GM23248 (cell line): ENCODE measurements around the gene OSCAR. TPM values are rescaled to one million over a fixed set of nuclear protein-coding genes. Genes with fewer than 3 reads are reported as not detected.
A peak's percentile ranks its signal among the peaks of the same experiment; 100 is the strongest.

Source experiments
- DNase-seq: peaks from one replicate; pipeline ENCODE4 v3.0.0-alpha.2; 2015
- H2AFZ ChIP-seq: fragments of 200-600 bp; sonication (generic); 2 replicates; pipeline ENCODE4 v1.6.1; 2016; ENCODE audit warnings: antibody characterized with exemption
- H3F3A ChIP-seq: fragments of 200-600 bp; sonication (generic); 2 replicates; pipeline ENCODE4 v1.6.1; 2016; ENCODE audit warnings: mild to moderate bottlenecking, antibody characterized with exemption, mixed run types; ENCODE audit not compliant: insufficient read depth
- H3K27ac ChIP-seq: fragments of 200-600 bp; sonication (generic); 2 replicates; pipeline ENCODE4 v1.5.1; 2016; ENCODE audit warnings: mild to moderate bottlenecking
- H3K27me3 ChIP-seq: fragments of 200-600 bp; sonication (generic); replicated peaks from 2 replicates; pipeline ENCODE4 v1.6.1; 2016; ENCODE audit warnings: mild to moderate bottlenecking; ENCODE audit not compliant: insufficient read depth
- H3K36me3 ChIP-seq: fragments of 200-600 bp; sonication (generic); 2 replicates; pipeline ENCODE4 v1.6.1; 2016; ENCODE audit warnings: low read depth, mild to moderate bottlenecking
- H3K4me1 ChIP-seq: fragments of 200-600 bp; sonication (generic); 2 replicates; pipeline ENCODE4 v1.6.1; 2016; ENCODE audit warnings: mild to moderate bottlenecking; ENCODE audit not compliant: insufficient read depth
- H3K4me2 ChIP-seq: fragments of 200-600 bp; sonication (generic); one replicate; pipeline ENCODE4 v1.6.1; 2016; ENCODE audit warnings: mild to moderate bottlenecking; ENCODE audit not compliant: unreplicated experiment
- H3K4me3 ChIP-seq: fragments of 200-600 bp; sonication (generic); 2 replicates; pipeline ENCODE4 v1.5.1; 2016; ENCODE audit warnings: mild to moderate bottlenecking
- H3K79me2 ChIP-seq: fragments of 200-600 bp; sonication (generic); 2 replicates; pipeline ENCODE4 v1.6.1; 2016; ENCODE audit warnings: mild to moderate bottlenecking; ENCODE audit not compliant: insufficient read depth
- H3K9ac ChIP-seq: fragments of 200-600 bp; sonication (generic); 2 replicates; pipeline ENCODE4 v1.6.1; 2016; ENCODE audit warnings: mild to moderate bottlenecking
- H3K9me2 ChIP-seq: fragments of 200-600 bp; sonication (generic); 2 replicates; pipeline ENCODE4 v1.6.1; 2016; ENCODE audit warnings: mixed run types, mild to moderate bottlenecking, moderate library complexity; ENCODE audit not compliant: insufficient read depth
- H3K9me3 ChIP-seq: fragments of 200-600 bp; sonication (generic); one replicate; pipeline ENCODE4 v1.6.1; 2017; ENCODE audit warnings: low read depth
- H4K20me1 ChIP-seq: fragments of 200-600 bp; sonication (generic); 2 replicates; pipeline ENCODE4 v1.6.0; 2016; ENCODE audit not compliant: insufficient read depth
- EZH2 ChIP-seq: fragments of 200-600 bp; sonication (generic); IDR thresholded peaks from 2 replicates; pipeline ENCODE4 v1.6.1; 2018; ENCODE audit warnings: antibody characterized with exemption, mild to moderate bottlenecking; ENCODE audit not compliant: insufficient read depth, poor library complexity, severe bottlenecking
- EZH2phosphoT487 ChIP-seq: fragments of 200-600 bp; sonication (generic); IDR thresholded peaks from 2 replicates; pipeline ENCODE4 v1.6.1; 2018; ENCODE audit warnings: antibody characterized with exemption, moderate library complexity, mild to moderate bottlenecking, low read depth; ENCODE audit not compliant: insufficient read depth
- WGBS, 2 experiments: methylation state at CpG; one replicate each; pipeline ENCODE4 v1.1.6; 2015 to 2017; ENCODE audit warnings: low lambda C conversion rate in 2 of 2, low coverage in 1 of 2; ENCODE audit errors: missing lambda C conversion rate in 2 of 2; 5-methylcytosine and 5-hydroxymethylcytosine counted together
- in situ Hi-C: fragments of 300-500 bp; cut with MboI; formaldehyde crosslinking; loops from 2 replicates; pipeline ENCODE4 v1.15.0; 2020
- polyA plus RNA-seq: library from polyadenylated mRNA; unstranded; fragments of >200 nt; fragmentation: Nextera tagmentation; extraction: Ambion mirVana; gene quantifications from 2 replicates; pipeline ENCODE4 v1.2.1, GENCODE V29; 2016
- total RNA-seq: library from RNA; depleted of rRNA; stranded (reverse); fragments of >200 nt; shearing (Covaris generic); gene quantifications from 2 replicates; pipeline ENCODE4 v1.2.3, GENCODE V29; 2014

OSCAR gene
- total and polyA plus RNA-seq, 2 experiments from 2014 or later: 0.54 to 2.2 TPM

DNA sequence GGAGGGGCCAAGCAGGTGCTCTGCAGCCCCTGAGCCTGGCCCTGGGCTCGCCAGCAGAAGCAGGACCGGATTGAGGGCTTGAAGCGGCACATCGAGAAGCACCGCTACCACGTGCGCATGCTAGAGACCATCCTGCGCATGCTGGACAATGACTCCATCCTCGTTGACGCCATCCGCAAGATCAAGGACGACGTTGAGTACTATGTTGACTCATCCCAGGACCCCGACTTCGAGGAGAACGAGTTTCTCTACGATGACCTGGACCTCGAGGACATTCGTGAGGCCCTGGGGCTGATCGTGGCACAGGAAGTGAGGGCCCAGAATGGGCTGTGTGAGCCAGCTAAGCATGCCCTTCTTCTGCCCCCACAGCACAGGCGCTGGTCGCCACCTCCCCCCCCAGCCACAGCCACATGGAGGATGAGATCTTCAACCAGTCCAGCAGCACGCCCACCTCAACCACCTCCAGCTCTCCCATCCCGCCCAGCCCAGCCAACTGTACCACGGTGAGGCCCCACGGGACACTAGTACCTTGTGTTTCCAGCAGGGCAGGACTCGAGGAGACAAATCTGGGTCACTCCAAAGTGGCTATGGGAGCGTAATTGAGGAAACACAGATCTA lies 45.0 kb upstream of the OSCAR start:
- Histone ChIP-seq H3K36me3 (peaks cover 20% of the 10 kb centered on the region), H3K27ac (no peak overlapping the region), H3K9me3 (no peaks in the 10 kb centered on the region), H3K4me3 (no peak overlapping the region), H3F3A (peaks cover 2% of the 10 kb centered on the region; the same call in 1 of the 2 replicates), H2AFZ (no peak overlapping the region), H3K9me2 (no peaks in the 10 kb centered on the region), H3K4me2 (no peak overlapping the region), H3K9ac (no peak overlapping the region), H3K27me3 (no peaks in the 10 kb centered on the region), H4K20me1 (no peaks in the 10 kb centered on the region; the same call in 1 of the 2 replicates), H3K79me2 (peaks cover 45% of the 10 kb centered on the region), H3K4me1 (peaks cover 16% of the 10 kb centered on the region)
- in situ Hi-C loops: no loop called here
- 92% methylated on average over 27 to 28 of the region's 28 CpGs for WGBS, 2 experiments
- no peak for TF ChIP-seq EZH2phosphoT487
- no peak for DNase-seq

DNA sequence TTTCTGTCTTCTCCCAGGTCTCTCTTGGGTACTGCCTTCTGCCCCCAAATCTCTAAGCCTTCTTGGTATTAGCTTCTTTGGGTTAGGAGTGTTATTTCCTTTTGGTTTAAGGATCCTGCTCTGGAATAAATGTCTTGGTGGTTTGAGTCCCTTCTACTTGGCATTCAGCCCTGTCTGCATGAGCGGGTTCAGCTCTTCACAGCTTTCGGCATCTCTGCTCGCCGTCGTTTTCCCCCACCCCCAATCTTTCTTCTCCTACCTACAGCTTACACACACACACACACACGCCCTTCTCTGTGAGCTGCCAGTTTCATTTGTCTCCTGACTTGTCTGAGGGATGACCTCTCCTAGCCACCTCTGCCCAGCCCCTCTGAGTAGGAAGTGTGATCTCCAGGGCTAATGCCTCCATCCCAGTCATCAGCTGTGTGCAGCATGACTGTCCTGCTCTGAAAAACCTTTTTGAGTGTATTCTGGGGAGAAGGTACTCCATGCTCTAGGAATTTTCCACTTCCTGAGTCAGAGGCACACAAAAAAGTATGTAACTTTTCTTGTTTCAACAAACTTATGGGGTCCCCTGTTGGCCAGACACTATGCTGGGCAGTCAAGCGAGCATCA lies 41.7 kb upstream of the OSCAR start:
- Histone ChIP-seq H2AFZ (no peak overlapping the region), H3K36me3 (peaks cover 20% of the 10 kb centered on the region), H3K4me3 (no peak overlapping the region), H3K9me3 (no peaks in the 10 kb centered on the region), H3K4me2 (no peak overlapping the region), H3K9me2 (no peaks in the 10 kb centered on the region), H3K9ac (no peak overlapping the region), H3K79me2 (peaks cover 76% of the 10 kb centered on the region), H3K4me1 (peaks cover 21% of the 10 kb centered on the region), H4K20me1 (peaks cover 4% of the 10 kb centered on the region; the same call in 1 of the 2 replicates), H3F3A (peaks cover 2% of the 10 kb centered on the region; the same call in 1 of the 2 replicates), H3K27ac (peak overlapping the region; percentile 40), H3K27me3 (no peaks in the 10 kb centered on the region)
- peak; percentile 58 for DNase-seq
- WGBS, 2 experiments: 59 to 67% methylated on average over 7 of the region's 7 CpGs
- in situ Hi-C loops: no loop called here
- TF ChIP-seq EZH2phosphoT487 (no peak), EZH2 (no peak)

DNA sequence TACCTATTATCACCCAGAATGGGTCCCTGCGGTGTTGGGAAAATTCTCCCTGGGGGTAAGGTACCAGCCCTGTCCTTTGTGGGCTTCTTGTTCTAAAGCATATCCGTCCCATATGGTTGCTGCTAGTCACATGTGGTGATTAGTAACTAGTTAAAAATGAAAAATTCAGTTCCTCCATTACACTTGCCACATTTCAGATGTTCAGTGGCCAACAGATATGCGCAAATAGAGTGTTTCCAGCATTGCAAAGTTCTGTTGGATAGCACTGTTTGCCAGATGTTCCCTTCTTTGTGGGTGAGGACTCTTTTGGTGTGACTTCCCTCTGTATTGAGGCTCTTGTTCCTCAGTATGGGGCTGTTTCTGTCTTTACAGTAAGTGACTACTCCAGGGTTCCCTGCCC lies 40.8 kb upstream of the OSCAR start:
- WGBS, 2 experiments: 32 to 40% methylated on average over 3 of the region's 3 CpGs
- peak overlapping the region; percentile 40 for H3K27ac ChIP-seq
- no peak for TF ChIP-seq EZH2phosphoT487
- TF ChIP-seq EZH2: no peak
- H3K9ac ChIP-seq: no peak overlapping the region; the same call in 1 of the 2 replicates
- in situ Hi-C loops: no loop called here
- peaks cover 76% of the 10 kb centered on the region for H3K79me2 ChIP-seq
- H3K4me1 ChIP-seq: peaks cover 21% of the 10 kb centered on the region
- peak; percentile 56 for DNase-seq
- peak overlapping the region; percentile 5 for H3K4me2 ChIP-seq
- peaks cover 4% of the 10 kb centered on the region; the same call in 1 of the 2 replicates for H4K20me1 ChIP-seq
- H3K27me3 ChIP-seq: no peaks in the 10 kb centered on the region
- H3K36me3 ChIP-seq: peaks cover 20% of the 10 kb centered on the region
- H3K9me2 ChIP-seq: no peaks in the 10 kb centered on the region
- no peaks in the 10 kb centered on the region for H3K9me3 ChIP-seq
- H2AFZ ChIP-seq: no peak overlapping the region
- no peak overlapping the region for H3K4me3 ChIP-seq
- peaks cover 7% of the 10 kb centered on the region; the same call in 1 of the 2 replicates for H3F3A ChIP-seq

DNA sequence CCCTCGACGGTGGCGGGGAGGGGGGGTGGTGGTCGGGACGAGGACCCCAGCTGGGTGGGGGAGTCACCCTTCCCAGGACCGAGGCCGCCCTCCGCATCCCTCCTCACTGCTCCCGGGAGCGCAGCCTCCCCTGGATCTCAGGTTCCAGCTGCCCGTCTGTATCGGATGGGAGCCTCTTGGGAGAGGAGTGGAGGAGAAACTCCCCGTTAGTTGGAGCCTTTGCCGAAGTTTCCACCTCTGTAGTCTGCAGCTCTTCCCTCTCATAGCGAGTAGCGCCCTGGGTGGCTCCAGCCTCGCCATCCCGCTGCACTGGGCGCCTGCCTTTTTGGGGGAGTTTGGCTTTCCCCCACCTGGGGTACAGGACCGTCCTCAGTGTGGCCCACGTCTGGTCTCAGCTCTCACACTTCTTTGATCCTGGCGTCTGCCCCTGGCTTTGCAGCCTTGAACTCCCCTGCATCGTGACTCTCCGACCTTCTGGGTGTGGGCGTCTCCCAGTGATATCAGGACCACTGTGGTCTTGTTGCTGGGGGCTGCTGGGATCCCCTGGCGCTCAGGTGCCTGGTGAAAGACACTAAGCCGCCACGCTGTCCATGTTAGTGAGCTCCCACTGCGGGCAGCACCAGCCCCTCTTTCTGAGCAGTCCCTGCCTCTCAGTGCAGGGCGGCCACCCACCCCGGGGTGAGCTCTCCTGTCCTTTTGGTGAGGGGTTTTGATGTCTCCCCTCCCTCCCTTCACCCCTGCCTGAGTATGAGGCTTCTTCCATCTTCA lies 38.1 kb upstream of the OSCAR start:
- peak overlapping the region; percentile 78 for H3K4me3 ChIP-seq
- H3K9me2 ChIP-seq: no peaks in the 10 kb centered on the region
- peaks cover 4% of the 10 kb centered on the region; the same call in 1 of the 2 replicates for H4K20me1 ChIP-seq
- H3K27me3 ChIP-seq: no peaks in the 10 kb centered on the region
- TF ChIP-seq EZH2phosphoT487: no peak
- DNase-seq: peak; percentile 53
- H3K27ac ChIP-seq: 0 out of 2 replicates have a peak overlapping the region, but pooled peaks have one; percentile 6
- H3F3A ChIP-seq: peaks cover 13% of the 10 kb centered on the region; the same call in 1 of the 2 replicates
- peaks cover 26% of the 10 kb centered on the region for H3K4me1 ChIP-seq
- in situ Hi-C loops: no loop called here
- no peaks in the 10 kb centered on the region for H3K9me3 ChIP-seq
- 14 to 18% methylated on average over 22 to 31 of the region's 31 CpGs for WGBS, 2 experiments
- H3K4me2 ChIP-seq: peak overlapping the region; percentile 84
- no peak overlapping the region for H2AFZ ChIP-seq
- H3K79me2 ChIP-seq: peaks cover 61% of the 10 kb centered on the region
- H3K36me3 ChIP-seq: peaks cover 12% of the 10 kb centered on the region; the same call in 1 of the 2 replicates
- H3K9ac ChIP-seq: peak overlapping the region; percentile 98
